Measurements from ENCODE around the gene CHADL. TPM values are rescaled to one million over a fixed set of nuclear protein-coding genes. Genes with fewer than 3 reads are reported as not detected.
A peak's percentile ranks its signal among the peaks of the same experiment; 100 is the strongest.

Gene CHADL
- total and polyA plus RNA-seq, 2 experiments from 2014 or later, result 1.6 TPM; not detected in 1

DNA sequence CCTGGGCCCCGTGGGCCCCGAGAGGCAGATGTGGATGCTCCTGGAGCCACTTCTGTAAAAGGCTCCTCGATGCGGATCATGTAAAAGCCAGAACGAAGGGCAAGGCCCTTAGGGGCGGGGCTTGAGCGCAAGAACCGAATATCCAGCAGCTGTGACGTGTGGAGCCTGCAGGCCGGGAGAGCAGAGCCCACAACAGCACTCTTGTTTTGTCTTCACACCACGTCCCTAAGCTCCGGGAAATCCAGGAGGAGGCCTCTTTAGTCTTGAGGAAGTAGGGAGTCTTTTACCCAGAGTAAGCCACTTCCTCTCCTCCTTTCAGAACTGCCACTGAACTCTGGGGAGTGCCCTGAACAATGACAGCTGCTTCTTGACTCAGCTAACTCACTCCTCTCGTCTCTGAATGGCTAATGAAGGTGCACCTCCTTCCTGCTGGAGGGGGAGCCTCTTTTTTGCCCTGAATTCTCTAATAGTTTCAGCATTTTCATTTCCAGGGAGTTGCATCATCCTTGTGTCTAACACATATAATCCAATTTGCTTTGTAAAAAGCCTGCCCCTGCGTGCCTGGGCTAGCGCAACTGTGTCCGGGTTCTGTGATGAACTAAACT, 23.1 kb downstream of the CHADL start:
- Histone ChIP-seq H4K20me1 (replicated peaks; ENCODE audit: insufficient read depth) (no peaks in the 10 kb centered on the region), H3K36me3 (ENCODE audit: insufficient read depth) (peaks cover 26% of the 10 kb centered on the region), H3K9me2 (ENCODE audit: insufficient read depth) (no peaks in the 10 kb centered on the region), H3K4me1 (ENCODE audit: insufficient read depth) (peaks cover 17% of the 10 kb centered on the region), H3K27ac (ENCODE audit: low read depth) (peak overlapping the region; percentile 18; the same call in 1 of the 2 replicates), H3F3A (replicated peaks; ENCODE audit: low read depth) (peaks cover 6% of the 10 kb centered on the region; the same call in 1 of the 2 replicates), H2AFZ (no peak overlapping the region), H3K4me3 (no peak overlapping the region), H3K4me2 (0 out of 2 replicates have a peak overlapping the region, but pooled peaks have one; percentile 51), H3K27me3 (ENCODE audit: insufficient read depth) (no peaks in the 10 kb centered on the region), H3K79me2 (replicated peaks; ENCODE audit: insufficient read depth) (no peaks in the 10 kb centered on the region)
- Mint-ChIP-seq H3K27ac (peak overlapping the region; percentile 88), H3K27me3 (ENCODE audit: insufficient read depth, low read depth, poor library complexity) (peaks cover 8% of the 10 kb centered on the region), H3K4me1 (peaks cover 23% of the 10 kb centered on the region), H3K36me3 (ENCODE audit: low read depth) (peaks cover 90% of the 10 kb centered on the region), H3K9me3 (peaks cover 16% of the 10 kb centered on the region), H3K4me3 (no peak overlapping the region; the same call in 2 of the 3 replicates)
- peak; percentile 59 for DNase-seq (ENCODE audit: low spot score)
- ATAC-seq, result peak; percentile 90
- TF ChIP-seq, protein P1, sequence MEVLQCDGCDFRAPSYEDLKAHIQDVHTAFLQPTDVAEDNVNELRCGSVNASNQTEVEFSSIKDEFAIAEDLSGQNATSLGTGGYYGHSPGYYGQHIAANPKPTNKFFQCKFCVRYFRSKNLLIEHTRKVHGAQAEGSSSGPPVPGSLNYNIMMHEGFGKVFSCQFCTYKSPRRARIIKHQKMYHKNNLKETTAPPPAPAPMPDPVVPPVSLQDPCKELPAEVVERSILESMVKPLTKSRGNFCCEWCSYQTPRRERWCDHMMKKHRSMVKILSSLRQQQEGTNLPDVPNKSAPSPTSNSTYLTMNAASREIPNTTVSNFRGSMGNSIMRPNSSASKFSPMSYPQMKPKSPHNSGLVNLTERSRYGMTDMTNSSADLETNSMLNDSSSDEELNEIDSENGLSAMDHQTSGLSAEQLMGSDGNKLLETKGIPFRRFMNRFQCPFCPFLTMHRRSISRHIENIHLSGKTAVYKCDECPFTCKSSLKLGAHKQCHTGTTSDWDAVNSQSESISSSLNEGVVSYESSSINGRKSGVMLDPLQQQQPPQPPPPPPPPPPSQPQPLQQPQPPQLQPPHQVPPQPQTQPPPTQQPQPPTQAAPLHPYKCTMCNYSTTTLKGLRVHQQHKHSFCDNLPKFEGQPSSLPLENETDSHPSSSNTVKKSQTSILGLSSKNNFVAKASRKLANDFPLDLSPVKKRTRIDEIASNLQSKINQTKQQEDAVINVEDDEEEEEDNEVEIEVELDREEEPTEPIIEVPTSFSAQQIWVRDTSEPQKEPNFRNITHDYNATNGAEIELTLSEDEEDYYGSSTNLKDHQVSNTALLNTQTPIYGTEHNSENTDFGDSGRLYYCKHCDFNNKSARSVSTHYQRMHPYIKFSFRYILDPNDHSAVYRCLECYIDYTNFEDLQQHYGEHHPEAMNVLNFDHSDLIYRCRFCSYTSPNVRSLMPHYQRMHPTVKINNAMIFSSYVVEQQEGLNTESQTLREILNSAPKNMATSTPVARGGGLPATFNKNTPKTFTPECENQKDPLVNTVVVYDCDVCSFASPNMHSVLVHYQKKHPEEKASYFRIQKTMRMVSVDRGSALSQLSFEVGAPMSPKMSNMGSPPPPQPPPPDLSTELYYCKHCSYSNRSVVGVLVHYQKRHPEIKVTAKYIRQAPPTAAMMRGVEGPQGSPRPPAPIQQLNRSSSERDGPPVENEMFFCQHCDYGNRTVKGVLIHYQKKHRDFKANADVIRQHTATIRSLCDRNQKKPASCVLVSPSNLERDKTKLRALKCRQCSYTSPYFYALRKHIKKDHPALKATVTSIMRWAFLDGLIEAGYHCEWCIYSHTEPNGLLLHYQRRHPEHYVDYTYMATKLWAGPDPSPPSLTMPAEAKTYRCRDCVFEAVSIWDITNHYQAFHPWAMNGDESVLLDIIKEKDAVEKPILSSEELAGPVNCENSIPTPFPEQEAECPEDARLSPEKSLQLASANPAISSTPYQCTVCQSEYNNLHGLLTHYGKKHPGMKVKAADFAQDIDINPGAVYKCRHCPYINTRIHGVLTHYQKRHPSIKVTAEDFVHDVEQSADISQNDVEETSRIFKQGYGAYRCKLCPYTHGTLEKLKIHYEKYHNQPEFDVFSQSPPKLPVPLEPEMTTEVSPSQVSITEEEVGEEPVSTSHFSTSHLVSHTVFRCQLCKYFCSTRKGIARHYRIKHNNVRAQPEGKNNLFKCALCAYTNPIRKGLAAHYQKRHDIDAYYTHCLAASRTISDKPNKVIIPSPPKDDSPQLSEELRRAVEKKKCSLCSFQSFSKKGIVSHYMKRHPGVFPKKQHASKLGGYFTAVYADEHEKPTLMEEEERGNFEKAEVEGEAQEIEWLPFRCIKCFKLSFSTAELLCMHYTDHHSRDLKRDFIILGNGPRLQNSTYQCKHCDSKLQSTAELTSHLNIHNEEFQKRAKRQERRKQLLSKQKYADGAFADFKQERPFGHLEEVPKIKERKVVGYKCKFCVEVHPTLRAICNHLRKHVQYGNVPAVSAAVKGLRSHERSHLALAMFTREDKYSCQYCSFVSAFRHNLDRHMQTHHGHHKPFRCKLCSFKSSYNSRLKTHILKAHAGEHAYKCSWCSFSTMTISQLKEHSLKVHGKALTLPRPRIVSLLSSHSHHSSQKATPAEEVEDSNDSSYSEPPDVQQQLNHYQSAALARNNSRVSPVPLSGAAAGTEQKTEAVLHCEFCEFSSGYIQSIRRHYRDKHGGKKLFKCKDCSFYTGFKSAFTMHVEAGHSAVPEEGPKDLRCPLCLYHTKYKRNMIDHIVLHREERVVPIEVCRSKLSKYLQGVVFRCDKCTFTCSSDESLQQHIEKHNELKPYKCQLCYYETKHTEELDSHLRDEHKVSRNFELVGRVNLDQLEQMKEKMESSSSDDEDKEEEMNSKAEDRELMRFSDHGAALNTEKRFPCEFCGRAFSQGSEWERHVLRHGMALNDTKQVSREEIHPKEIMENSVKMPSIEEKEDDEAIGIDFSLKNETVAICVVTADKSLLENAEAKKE (CRISPR knock-in tag; IDR thresholded peaks at IDR 0.05), result no peak
- no peak for TF ChIP-seq ZNF331 (CRISPR knock-in tag; IDR thresholded peaks at IDR 0.05; ENCODE audit: low read depth)

DNA sequence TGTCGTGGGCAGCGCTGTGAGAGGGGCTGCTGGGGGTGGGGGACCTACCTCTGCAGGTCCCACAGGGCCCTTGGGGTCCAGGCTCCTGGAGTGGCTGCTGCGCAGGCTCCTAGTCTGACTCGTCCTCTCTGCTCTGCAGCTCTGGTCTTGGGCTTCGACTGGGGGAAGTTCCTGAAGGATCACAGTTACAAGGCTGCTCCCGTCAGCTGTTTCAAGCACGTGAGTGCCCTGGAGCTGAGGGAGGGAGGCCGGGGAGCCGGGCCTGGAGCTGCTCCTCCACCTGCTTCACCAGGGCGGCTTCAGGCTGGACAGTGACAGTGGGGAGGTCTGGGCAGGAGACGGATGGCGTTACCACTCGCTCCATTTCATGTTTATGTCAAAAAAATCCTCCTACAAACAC, 23.7 kb downstream of the CHADL start:
- peaks cover 16% of the 10 kb centered on the region for H3K9me3 Mint-ChIP-seq
- Histone ChIP-seq H3K36me3 (ENCODE audit: insufficient read depth) (peaks cover 26% of the 10 kb centered on the region), H3F3A (replicated peaks; ENCODE audit: low read depth) (peaks cover 6% of the 10 kb centered on the region; the same call in 1 of the 2 replicates), H3K27me3 (ENCODE audit: insufficient read depth) (no peaks in the 10 kb centered on the region), H3K9me2 (ENCODE audit: insufficient read depth) (no peaks in the 10 kb centered on the region), H3K4me1 (ENCODE audit: insufficient read depth) (peaks cover 17% of the 10 kb centered on the region), H4K20me1 (replicated peaks; ENCODE audit: insufficient read depth) (no peaks in the 10 kb centered on the region), H3K79me2 (replicated peaks; ENCODE audit: insufficient read depth) (no peaks in the 10 kb centered on the region), H3K27ac (ENCODE audit: low read depth) (peak overlapping the region; percentile 18), H3K4me2 (0 out of 2 replicates have a peak overlapping the region, but pooled peaks have one; percentile 51), H2AFZ (no peak overlapping the region), H3K4me3 (no peak overlapping the region)
- DNase-seq (ENCODE audit: low spot score) (no peak), ATAC-seq (peak; percentile 32)
- peaks cover 91% of the 10 kb centered on the region for H3K36me3 Mint-ChIP-seq (ENCODE audit: low read depth)
- no peak overlapping the region; the same call in 2 of the 3 replicates for H3K4me3 Mint-ChIP-seq
- peaks cover 8% of the 10 kb centered on the region for H3K27me3 Mint-ChIP-seq (ENCODE audit: insufficient read depth, low read depth, poor library complexity)
- H3K4me1 Mint-ChIP-seq, result peaks cover 23% of the 10 kb centered on the region
- 0 out of 2 replicates have a peak overlapping the region, but pooled peaks have one; percentile 56 for H3K27ac Mint-ChIP-seq
- TF ChIP-seq, protein P2, sequence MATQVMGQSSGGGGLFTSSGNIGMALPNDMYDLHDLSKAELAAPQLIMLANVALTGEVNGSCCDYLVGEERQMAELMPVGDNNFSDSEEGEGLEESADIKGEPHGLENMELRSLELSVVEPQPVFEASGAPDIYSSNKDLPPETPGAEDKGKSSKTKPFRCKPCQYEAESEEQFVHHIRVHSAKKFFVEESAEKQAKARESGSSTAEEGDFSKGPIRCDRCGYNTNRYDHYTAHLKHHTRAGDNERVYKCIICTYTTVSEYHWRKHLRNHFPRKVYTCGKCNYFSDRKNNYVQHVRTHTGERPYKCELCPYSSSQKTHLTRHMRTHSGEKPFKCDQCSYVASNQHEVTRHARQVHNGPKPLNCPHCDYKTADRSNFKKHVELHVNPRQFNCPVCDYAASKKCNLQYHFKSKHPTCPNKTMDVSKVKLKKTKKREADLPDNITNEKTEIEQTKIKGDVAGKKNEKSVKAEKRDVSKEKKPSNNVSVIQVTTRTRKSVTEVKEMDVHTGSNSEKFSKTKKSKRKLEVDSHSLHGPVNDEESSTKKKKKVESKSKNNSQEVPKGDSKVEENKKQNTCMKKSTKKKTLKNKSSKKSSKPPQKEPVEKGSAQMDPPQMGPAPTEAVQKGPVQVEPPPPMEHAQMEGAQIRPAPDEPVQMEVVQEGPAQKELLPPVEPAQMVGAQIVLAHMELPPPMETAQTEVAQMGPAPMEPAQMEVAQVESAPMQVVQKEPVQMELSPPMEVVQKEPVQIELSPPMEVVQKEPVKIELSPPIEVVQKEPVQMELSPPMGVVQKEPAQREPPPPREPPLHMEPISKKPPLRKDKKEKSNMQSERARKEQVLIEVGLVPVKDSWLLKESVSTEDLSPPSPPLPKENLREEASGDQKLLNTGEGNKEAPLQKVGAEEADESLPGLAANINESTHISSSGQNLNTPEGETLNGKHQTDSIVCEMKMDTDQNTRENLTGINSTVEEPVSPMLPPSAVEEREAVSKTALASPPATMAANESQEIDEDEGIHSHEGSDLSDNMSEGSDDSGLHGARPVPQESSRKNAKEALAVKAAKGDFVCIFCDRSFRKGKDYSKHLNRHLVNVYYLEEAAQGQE (IDR thresholded peaks at IDR 0.05; ENCODE audit: unreplicated experiment), result no peak
- no peak for TF ChIP-seq ZNF114 (CRISPR knock-in tag; IDR thresholded peaks at IDR 0.05)
- no peak for TF ChIP-seq JUNB (IDR thresholded peaks at IDR 0.05; ENCODE audit: unreplicated experiment)
- TF ChIP-seq ZNF331 (CRISPR knock-in tag; IDR thresholded peaks at IDR 0.05; ENCODE audit: low read depth), result no peak
- TF ChIP-seq CREB1 (CRISPR knock-in tag; IDR thresholded peaks at IDR 0.05; ENCODE audit: low read depth), result no peak
- TF ChIP-seq NANOG (IDR thresholded peaks at IDR 0.05; ENCODE audit: borderline replicate concordance), result no peak
- TF ChIP-seq STAT1 (IDR thresholded peaks at IDR 0.05; ENCODE audit: unreplicated experiment), result no peak
- TF ChIP-seq EZH2 (IDR thresholded peaks at IDR 0.05; ENCODE audit: low read depth, unreplicated experiment), result no peak
- TF ChIP-seq EZH2phosphoT487 (IDR thresholded peaks at IDR 0.05; ENCODE audit: unreplicated experiment), result no peak
- no peak for TF ChIP-seq POLR2AphosphoS5 (IDR thresholded peaks at IDR 0.05; ENCODE audit: low read depth)
